ENCODE measurements around the gene SYT8.

SYT8 gene

GRCh38 chr11:1827095-1827813 lies 7.5 kb upstream of the SYT8 start:
- ChIA-PET CTCF (no interaction called here), POLR2A (no interaction called here)
- TF ChIP-seq BHLHE40 (IDR thresholded peaks at IDR 0.05; ENCODE audit: borderline replicate concordance) (no peak), ELF4 (IDR thresholded peaks at IDR 0.05) (no peak), FOXM1 (IDR thresholded peaks at IDR 0.05; ENCODE audit: borderline replicate concordance) (no peak), ZNF384 (IDR thresholded peaks at IDR 0.05) (no peak)
- DNase-seq (ENCODE audit: extremely low spot score): no peak

- POLR2A ChIA-PET: no interaction called here
- DNase-seq (ENCODE audit: extremely low spot score): no peak
- TF ChIP-seq HDGF (IDR thresholded peaks at IDR 0.05; ENCODE audit: borderline replicate concordance) (no peak), FOXM1 (IDR thresholded peaks at IDR 0.05; ENCODE audit: borderline replicate concordance) (no peak), CTBP1 (IDR thresholded peaks at IDR 0.05; ENCODE audit: borderline replicate concordance) (no peak), FOXA1 (IDR thresholded peaks at IDR 0.05) (no peak), ELF4 (IDR thresholded peaks at IDR 0.05) (no peak), ZNF384 (IDR thresholded peaks at IDR 0.05) (no peak), BHLHE40 (IDR thresholded peaks at IDR 0.05; ENCODE audit: borderline replicate concordance) (no peak)
- CTCF ChIA-PET: no interaction called here
Measured at GRCh38 chr11:1827931-1828330, 6.9 kb upstream of the SYT8 start.

GRCh38 chr11:1828542-1828941 lies 6.2 kb upstream of the SYT8 start:
- ChIA-PET POLR2A (no interaction called here), CTCF (no interaction called here)
- TF ChIP-seq FOXK2 (IDR thresholded peaks at IDR 0.05) (no peak), FOXM1 (IDR thresholded peaks at IDR 0.05; ENCODE audit: borderline replicate concordance) (no peak), ARNT (IDR thresholded peaks at IDR 0.05) (no peak), FOXA1 (IDR thresholded peaks at IDR 0.05) (no peak), TARDBP (IDR thresholded peaks at IDR 0.05) (no peak), LEF1 (IDR thresholded peaks at IDR 0.05; ENCODE audit: borderline replicate concordance) (no peak), SP1 (IDR thresholded peaks at IDR 0.05) (no peak), NFRKB (IDR thresholded peaks at IDR 0.05) (no peak), ELF4 (IDR thresholded peaks at IDR 0.05) (no peak), HDGF (IDR thresholded peaks at IDR 0.05; ENCODE audit: borderline replicate concordance) (no peak), CTBP1 (IDR thresholded peaks at IDR 0.05; ENCODE audit: borderline replicate concordance) (no peak), SUZ12 (IDR thresholded peaks at IDR 0.05) (no peak)
- DNase-seq (ENCODE audit: extremely low spot score): no peak

- ChIA-PET CTCF (no interaction called here), POLR2A (no interaction called here)
- TF ChIP-seq ARNT (IDR thresholded peaks at IDR 0.05) (no peak), TARDBP (IDR thresholded peaks at IDR 0.05) (no peak), FOXA1 (IDR thresholded peaks at IDR 0.05) (no peak), L3MBTL2 (conservative IDR thresholded peaks at IDR 0.05) (no peak), FOXM1 (IDR thresholded peaks at IDR 0.05; ENCODE audit: borderline replicate concordance) (no peak), ZNF384 (IDR thresholded peaks at IDR 0.05) (no peak), FOXK2 (IDR thresholded peaks at IDR 0.05) (no peak), BHLHE40 (IDR thresholded peaks at IDR 0.05; ENCODE audit: borderline replicate concordance) (no peak), SUZ12 (IDR thresholded peaks at IDR 0.05) (no peak), SP1 (IDR thresholded peaks at IDR 0.05) (no peak), HDGF (IDR thresholded peaks at IDR 0.05; ENCODE audit: borderline replicate concordance) (no peak), LEF1 (IDR thresholded peaks at IDR 0.05; ENCODE audit: borderline replicate concordance) (no peak), NFRKB (IDR thresholded peaks at IDR 0.05) (no peak), CTBP1 (IDR thresholded peaks at IDR 0.05; ENCODE audit: borderline replicate concordance) (no peak), ELF4 (IDR thresholded peaks at IDR 0.05) (no peak), PKNOX1 (IDR thresholded peaks at IDR 0.05) (no peak)
- DNase-seq (ENCODE audit: extremely low spot score): no peak
Measured at GRCh38 chr11:1829039-1829820, 5.6 kb upstream of the SYT8 start.

- TF ChIP-seq LEF1 (IDR thresholded peaks at IDR 0.05; ENCODE audit: borderline replicate concordance): no peak
- TF ChIP-seq FOXK2 (IDR thresholded peaks at IDR 0.05): no peak
- TF ChIP-seq SP1 (IDR thresholded peaks at IDR 0.05): no peak
- TF ChIP-seq NFRKB (IDR thresholded peaks at IDR 0.05): no peak
- no peak for TF ChIP-seq PKNOX1 (IDR thresholded peaks at IDR 0.05)
- no peak for TF ChIP-seq FOXM1 (IDR thresholded peaks at IDR 0.05; ENCODE audit: borderline replicate concordance)
- TF ChIP-seq BHLHE40 (IDR thresholded peaks at IDR 0.05; ENCODE audit: borderline replicate concordance): no peak
- TF ChIP-seq SUZ12 (IDR thresholded peaks at IDR 0.05): no peak
- DNase-seq (ENCODE audit: extremely low spot score): no peak
- ChIA-PET CTCF (interaction anchor here (1.5 kb wide), 1 partner anchor 177 kb away, joined by 3 read pairs; no protein-coding TSS in a partner anchor), POLR2A (interaction anchor here (1.1 kb wide), 1 partner anchor 136 kb away, joined by 3 read pairs; no protein-coding TSS in a partner anchor)
Measured at GRCh38 chr11:1830004-1830321, 4.8 kb upstream of the SYT8 start.

- ChIA-PET CTCF (interaction anchor here (1.5 to 4.6 kb wide), 2 partner anchors 137 to 178 kb away, joined by 3 to 77 read pairs; no protein-coding TSS in a partner anchor), POLR2A (interaction anchor here (1.1 kb wide), 1 partner anchor 136 kb away, joined by 3 read pairs; no protein-coding TSS in a partner anchor)
Measured at GRCh38 chr11:1830322-1831223, 4.2 kb upstream of the SYT8 start.

More at GRCh38 chr11:1830322-1831223, 4.2 kb upstream of the SYT8 start:
- DNase-seq (ENCODE audit: extremely low spot score): no peak
- TF ChIP-seq FOXK2 (IDR thresholded peaks at IDR 0.05) (no peak), PKNOX1 (IDR thresholded peaks at IDR 0.05) (no peak)
